ENCODE measurements around the gene CHORDC1.

- TF ChIP-seq CTCF (IDR thresholded peaks at IDR 0.05): no peak
- no peak for TF ChIP-seq POLR2A (IDR thresholded peaks at IDR 0.05)
Measured at GRCh38 chr11:90234977-90235376, 12.1 kb upstream of the CHORDC1 start.
